HG03159 (cell line): ENCODE results near the gene REPS1.

Experiments
- ATAC-seq: cut with Tn5 transposase; IDR thresholded peaks from one replicate; pipeline ENCODE4 v1.9.1; 2021; ENCODE audit warnings: mild to moderate bottlenecking, moderate library complexity; ENCODE audit not compliant: unreplicated experiment

REPS1 gene

DNA sequence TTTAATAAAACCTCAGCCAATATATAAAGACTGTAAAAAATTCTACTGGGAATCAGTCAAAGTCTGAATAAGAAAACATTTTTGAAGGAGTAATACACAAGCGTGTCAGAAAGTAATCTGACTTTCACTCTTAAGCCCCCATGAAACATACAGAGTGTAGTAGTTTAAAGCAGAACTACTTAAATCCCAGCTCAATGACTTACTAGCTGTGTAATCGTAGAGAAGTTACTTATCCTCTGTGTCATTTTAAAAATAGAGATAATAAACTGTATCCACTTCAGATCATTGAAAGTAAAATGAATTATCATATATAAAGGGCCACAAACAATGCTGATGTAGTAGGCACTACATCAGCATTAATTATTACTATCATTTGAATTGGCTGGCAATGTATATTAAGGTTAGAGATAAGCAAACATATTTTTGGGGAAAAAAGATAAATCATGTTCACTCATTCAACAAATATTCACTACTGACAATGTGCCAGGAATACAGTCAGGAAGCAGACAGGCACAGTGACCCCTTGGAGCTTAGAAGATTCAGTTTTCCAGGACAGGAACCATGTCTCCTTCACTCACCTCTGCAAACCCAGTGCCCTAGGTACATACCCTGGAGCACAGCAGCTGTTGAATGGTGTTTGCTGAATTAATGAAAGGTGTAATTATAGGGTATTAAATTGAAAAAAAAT is 14.4 kb downstream of the REPS1 start:
- no peak for ATAC-seq

DNA sequence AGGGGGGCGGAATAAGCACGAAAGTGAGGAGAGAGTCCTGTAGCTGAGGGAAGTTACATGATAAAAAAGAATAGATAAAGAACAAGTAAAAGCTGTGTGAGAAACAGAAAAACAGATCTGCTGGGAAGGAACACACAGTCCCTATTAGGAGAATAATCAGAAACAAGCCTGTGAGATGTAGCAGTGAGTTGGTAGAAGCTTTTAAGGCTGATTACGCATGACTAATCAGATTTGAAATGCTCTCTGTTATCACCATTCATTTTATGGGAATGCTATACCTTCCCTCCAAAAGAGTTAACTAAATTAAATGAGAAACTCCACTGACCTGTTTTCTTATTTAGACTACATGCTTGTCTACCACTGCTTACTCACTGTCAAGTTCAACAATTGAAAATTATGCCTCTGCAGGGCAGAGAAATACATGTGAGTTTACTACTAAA is 15.8 kb downstream of the REPS1 start:
- no peak for ATAC-seq

GRCh38 chr6:138971601-138972000 is 16.5 kb downstream of the REPS1 start:
- ATAC-seq = no peak

DNA sequence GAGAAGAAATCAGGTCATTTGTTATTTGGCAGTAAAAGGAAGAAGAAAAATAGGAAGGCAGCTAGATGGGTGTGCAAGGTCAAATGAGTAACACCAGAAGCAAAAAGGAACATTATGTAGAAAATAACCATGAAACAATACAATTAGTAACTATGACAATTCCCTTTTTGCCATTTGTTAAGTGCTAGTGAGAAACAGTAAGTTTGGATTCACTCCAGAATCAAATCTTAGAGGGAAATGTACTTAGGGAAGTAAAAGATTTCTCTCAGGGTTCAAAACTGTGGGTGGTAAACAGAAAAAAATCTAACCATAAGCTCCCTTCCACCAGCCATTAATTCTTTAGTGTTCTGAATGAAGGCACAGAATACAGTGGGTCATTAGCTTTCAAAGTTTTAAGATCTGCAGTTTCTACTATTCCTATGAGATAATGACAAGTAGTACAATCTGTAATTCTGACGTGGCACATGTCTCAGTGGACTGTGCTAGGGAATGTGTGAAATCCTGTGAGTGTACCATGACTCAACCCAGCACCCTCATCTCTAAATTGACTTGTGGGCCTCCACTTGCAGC is 17.1 kb downstream of the REPS1 start:
- ATAC-seq = no peak

DNA sequence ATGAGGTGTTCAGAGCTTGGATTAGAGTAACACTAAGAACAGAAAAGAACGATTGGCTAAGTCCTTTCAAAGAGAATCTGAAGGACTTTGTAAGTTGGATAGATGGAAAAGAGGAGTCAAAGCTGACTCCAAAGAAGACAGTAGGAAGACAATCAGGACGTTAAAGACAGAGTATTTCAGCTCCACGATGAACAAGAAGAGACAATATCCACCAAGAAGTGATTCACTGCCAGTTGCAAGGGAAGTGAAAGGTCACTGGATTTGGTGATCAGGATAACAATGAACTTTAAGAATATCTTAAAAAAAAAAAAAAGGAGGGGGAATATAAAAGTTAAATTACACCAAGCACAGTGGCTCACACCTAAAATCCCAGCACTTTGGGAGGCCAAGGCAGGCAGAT is 17.9 kb downstream of the REPS1 start:
- no peak for ATAC-seq

DNA sequence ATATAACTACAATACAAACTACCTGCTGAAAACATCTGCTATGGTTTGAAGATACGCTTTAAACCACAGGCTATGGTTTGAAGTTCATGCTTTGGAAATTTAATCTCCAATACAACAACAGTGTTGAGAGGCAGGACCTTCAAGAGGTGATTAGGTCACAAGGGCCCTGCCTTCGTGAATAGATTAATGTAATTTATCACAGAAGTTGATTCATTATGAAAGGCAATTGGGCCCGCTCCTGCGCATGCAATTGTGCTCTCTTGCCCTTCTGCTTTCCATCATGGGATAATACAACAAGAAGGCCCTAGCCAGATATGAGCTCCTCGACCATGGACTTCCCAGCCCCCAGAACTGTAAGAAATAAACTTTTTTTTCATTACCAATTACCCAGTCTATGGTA is 21.2 kb downstream of the REPS1 start:
- no peak for ATAC-seq

GRCh38 chr6:138965971-138966370 is 22.1 kb downstream of the REPS1 start:
- no peak for ATAC-seq

GRCh38 chr6:138965291-138965874 is 22.7 kb downstream of the REPS1 start:
- no peak for ATAC-seq

- no peak for ATAC-seq
These were observed 24.0 kb downstream of the REPS1 start for GRCh38 chr6:138964012-138964411.

DNA sequence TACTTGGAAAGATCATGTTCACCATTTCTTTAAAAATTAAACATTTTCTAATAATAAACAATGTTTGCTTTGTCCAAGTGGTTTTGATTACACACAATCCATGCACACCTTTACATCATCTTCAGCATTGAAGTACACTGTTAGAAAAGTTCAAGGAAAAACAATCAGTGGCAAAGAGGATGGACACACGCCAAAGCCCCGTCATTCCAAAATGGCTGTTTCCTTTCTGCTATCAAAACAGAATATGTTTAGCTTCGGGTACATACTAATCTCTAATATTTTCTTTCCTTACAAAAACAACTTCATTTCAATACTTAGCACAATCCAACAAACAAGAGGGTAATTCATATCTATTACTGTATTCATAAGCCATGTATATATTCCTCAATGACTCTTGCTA is 24.5 kb downstream of the REPS1 start:
- no peak for ATAC-seq

- ATAC-seq = no peak
These were observed 24.9 kb downstream of the REPS1 start for GRCh38 chr6:138963119-138963518.

DNA sequence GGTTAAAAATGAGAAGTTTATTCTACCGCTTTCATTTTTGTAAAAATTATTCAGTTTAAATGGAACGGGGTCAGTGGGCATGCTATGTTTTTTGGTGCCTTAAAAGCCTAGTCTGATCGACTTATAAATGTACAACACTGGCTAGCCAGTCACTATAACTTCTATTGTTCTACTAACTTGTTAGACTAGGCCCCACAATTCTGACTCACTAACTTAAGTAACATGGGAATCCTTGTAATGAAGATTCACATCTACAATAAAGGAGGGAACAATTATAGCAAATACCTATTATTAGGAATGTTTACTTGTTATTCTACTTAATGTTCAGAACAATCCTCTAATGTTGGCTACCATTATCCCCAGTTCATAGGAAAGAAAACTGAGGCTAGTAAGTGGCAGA is 28.5 kb downstream of the REPS1 start:
- no peak for ATAC-seq

DNA sequence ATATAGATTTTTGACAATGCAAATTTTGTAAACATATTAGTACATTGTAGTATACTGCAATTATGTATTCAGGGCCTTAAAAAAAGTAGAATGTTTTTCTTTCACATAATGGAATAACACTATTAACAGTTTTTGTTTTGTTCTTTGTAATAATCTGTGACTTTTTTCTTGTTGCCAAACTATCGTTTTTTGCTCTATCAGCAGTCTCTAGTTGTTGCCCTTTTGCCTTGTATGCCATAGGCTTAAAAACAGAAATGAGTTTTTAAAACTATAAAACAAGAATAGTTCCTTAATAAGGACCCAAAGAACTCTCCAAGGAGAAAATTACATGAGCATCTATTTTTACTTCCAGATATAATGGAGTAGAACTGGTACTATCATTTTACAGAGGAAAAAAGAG is 29.5 kb downstream of the REPS1 start:
- no peak for ATAC-seq

- no peak for ATAC-seq
These were observed 30.1 kb downstream of the REPS1 start for GRCh38 chr6:138957903-138958302.

DNA sequence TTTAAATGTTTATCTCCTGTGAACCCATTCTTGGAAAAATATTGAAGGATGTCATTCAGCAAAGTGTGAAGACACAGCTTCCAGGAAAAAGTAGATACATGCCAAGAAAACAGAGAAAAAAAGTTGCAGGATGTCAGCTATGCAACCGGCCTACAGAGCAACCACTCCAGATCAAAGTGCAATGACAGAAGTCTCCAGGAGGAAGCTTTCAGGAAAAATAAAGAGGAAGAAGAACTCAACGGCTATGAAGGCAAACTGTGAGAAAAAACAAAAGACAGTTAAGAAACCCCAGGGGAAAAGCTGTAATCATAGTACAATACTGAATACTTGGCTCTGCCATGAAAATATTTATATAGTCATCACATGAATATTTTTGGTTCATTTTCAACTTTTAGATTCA is 30.6 kb downstream of the REPS1 start:
- ATAC-seq = no peak

DNA sequence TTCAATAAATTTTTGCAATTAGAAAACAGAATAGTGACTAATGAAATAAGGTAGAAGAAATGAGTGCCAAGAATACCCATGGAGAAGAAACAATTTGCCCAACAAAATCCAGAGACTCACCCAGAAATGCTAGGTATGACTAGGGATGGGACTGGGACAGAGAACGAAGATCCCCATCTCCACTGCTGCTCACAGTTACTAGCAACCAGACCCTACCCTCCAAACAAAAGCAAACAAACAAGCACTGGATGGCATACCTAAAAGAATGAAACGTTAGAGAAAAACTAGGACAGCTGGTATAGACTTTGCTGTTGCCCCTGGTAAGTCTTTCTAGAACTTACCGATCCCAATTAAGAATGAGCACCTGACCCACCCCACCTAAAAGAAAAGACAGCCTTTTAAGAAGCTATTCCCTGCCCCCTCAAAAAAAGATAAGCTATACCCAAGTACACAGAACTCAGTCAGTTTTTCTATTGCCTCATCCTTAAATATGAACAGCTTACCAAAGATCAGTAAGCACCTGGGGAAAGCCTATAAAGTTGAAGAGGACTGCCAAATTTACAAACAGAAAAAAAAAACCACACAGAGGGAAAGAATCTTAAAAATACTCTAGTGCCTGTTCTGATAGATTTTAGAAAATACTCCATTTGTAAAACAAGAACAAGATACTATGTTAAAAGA is 31.7 kb downstream of the REPS1 start:
- no peak for ATAC-seq

- no peak for ATAC-seq
These were observed 32.8 kb downstream of the REPS1 start for GRCh38 chr6:138955262-138955661.

- ATAC-seq = no peak
These were observed 34.6 kb downstream of the REPS1 start for GRCh38 chr6:138953451-138953850.

DNA sequence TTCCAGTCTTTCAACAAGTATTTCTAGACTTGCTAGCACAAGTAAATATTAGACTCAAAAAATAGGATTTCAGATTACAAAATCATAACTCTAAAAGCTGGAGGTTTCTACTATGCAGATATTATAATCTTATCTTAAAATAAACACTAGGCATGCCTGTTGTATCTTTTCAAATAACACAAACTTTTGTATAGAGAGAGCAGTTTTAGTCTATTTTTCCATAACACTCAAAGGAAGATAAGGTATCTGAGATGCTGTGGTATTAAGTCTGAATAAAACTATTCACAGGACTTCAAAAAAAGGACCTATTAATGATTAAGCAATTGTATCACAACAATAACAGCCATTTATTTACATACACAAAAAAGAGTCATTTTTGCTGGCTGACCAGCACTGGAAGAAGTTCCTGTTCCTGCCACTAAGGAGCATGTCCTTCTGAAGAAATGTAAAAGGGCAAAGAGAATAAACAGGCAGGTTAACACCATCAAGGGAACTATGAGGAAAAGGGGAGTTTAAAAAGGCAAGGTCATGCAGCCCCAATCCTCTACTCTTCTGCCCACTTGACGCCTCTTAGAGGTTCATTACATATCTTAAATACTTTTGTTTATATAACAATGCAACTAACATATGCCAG is 39.4 kb downstream of the REPS1 start:
- ATAC-seq = no peak

DNA sequence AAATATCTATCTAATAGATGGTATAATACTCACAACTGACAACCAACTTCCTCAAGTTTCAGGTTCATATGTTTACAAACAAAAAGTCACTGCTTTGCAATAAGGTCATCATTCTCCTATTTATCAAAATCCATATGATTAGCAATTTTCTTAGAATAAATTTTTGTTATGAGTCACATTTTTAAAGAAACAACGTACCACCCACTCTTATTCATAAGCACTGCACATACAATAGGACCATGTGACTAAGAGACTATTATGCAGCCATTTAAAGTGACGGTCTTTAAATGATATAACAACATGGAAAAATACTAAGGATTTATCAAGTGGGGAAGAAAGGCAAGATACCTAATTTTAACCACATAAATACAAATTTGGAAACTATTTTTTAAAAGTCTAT is 40.0 kb downstream of the REPS1 start:
- ATAC-seq = no peak

DNA sequence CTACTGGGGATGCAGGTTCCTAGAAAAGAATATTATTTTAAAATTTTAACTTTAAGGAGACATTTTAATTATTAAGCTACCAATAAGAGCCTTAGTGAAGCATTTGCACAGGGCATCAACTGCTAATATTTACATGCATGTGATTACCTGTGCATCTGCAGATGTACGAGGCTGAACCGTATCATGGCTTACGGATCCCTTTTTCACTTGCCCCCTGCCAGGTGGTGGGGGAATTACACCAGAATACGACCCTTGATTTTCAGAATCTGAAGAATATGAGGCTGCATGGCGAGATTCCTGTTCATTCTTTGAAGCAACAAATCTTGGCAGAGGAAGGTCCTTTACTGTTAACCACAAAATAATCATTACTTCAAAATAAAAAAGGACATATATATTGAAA is 42.7 kb downstream of the REPS1 start:
- ATAC-seq = no peak

DNA sequence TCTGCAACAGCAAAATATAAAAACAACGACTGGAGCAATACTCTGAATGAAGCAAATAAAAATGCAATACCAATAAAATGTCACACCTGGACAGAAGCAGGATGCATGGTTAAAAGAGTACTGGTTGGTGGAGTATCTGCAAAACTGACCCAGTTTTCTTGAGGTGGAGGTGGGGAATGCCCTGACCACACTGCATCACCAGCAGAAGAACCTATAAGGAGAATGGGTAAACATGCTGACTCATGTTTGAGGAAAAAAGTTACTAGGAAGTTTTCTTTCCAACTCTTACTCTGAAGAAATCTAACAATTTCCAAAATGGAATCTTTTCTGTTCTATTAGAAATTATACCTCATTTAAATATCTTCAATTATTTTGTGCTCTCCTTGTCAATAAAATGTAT is 43.6 kb downstream of the REPS1 start:
- ATAC-seq = no peak
